8988T (cell line): Measurements from ENCODE around the gene POLD1.

Source experiments
- DNase-seq: peaks from one replicate; pipeline ENCODE4 v3.0.0; 2011

Gene POLD1

GRCh38 chr19:50419022-50419579 is 35.0 kb downstream of the POLD1 start:
- DNase-seq: no peak

- DNase-seq: no peak
Measured at GRCh38 chr19:50419580-50420035, 35.5 kb downstream of the POLD1 start.

- no peak for DNase-seq
Measured at GRCh38 chr19:50420127-50420526, 36.0 kb downstream of the POLD1 start.

GRCh38 chr19:50420808-50421207 is 36.7 kb downstream of the POLD1 start:
- no peak for DNase-seq

- no peak for DNase-seq
Measured at GRCh38 chr19:50422397-50423278, 38.5 kb downstream of the POLD1 start.

DNA sequence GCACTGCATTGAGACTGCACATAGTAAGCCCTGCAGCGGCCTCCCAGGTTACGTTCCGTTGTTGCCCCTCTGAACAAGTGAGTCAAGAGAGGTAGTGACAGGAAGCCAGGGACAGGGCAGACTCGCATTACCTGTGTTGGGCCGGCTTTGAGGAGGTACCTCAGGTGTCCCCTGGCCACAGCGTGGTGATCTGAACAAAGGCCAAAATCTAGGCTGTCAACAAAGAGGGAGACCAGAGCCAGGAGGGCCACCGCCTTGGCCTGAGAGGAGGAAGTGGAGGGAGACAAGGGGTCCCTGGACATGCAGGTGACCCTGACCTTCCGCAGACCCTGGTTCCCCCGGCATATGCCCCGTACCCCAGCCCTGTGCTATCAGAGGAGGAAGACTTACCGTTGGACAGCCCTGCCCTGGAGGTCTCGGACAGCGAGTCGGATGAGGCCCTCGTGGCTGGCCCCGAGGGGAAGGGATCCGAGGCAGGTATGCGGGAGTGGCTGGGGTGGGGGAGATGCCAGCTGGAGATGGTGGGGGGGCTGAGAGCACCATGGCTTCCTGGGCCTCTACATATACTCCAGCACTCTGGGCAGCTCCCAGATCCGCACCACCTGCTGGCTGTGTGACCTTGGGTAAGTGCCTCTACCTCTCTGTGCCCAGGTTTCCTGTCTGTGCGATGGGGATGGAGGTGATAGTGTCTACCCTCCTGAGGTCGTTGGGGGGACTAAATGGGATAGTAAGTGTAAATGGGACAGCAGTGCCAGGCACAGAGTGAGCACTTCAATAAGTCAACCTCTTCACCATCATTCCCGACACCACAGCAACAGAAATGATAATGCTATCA is 39.3 kb downstream of the POLD1 start:
- DNase-seq: no peak

GRCh38 chr19:50425581-50425980 is 41.4 kb downstream of the POLD1 start:
- no peak for DNase-seq

GRCh38 chr19:50427318-50427925 is 43.3 kb downstream of the POLD1 start:
- no peak for DNase-seq

DNA sequence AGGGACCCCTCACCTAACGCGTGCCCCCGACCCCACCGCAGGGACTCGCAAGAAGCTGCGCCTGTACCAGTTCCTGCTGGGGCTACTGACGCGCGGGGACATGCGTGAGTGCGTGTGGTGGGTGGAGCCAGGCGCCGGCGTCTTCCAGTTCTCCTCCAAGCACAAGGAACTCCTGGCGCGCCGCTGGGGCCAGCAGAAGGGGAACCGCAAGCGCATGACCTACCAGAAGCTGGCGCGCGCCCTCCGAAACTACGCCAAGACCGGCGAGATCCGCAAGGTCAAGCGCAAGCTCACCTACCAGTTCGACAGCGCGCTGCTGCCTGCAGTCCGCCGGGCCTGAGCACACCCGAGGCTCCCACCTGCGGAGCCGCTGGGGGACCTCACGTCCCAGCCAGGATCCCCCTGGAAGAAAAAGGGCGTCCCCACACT is 43.9 kb downstream of the POLD1 start:
- DNase-seq: no peak

- no peak for DNase-seq
Measured at GRCh38 chr19:50428772-50429463, 44.8 kb downstream of the POLD1 start.

GRCh38 chr19:50430888-50431342 is 46.8 kb downstream of the POLD1 start:
- no peak for DNase-seq

DNA sequence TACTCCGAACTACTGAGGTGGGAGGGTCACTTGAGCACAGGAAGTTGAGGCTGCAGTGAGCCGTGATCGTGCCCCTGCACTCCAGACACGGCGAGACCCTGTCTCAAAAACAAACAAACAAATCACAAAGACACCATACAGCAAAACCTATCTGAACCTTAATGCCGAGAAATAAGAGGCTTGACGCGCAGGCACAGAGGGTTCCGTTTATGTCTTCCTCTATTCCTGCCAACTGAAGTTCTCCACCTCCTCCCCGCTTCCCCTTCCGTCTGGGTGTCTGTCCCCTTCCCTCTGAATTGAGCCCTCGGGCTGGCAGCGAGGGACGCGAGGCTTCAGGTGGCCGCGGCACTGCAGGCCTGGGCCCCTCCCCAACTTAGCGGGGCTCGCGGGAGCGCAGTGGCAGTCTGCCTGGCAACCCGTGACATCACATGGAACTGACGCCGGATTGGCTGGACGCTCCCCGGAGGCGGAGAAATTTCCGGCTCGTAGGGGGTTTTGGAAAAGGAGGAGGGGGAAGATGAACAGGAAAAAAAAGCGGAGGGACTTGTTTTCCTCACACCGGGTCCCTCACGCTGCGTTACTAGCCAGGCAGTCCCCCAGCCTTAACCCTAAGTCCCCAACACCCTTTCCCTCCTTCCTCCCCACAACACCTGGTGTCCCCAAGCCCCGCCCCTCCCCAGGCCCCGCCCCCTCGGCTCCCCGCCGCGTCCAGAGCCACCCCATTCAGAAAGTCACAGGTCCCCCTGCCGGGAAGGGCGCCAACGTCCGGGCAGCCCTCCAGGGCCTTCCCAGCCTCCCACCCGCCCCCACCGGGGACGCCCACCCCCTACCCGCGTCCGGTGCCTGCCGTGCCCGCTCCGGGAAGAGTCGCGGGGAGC is 47.4 kb downstream of the POLD1 start:
- peak; percentile 60 for DNase-seq

DNA sequence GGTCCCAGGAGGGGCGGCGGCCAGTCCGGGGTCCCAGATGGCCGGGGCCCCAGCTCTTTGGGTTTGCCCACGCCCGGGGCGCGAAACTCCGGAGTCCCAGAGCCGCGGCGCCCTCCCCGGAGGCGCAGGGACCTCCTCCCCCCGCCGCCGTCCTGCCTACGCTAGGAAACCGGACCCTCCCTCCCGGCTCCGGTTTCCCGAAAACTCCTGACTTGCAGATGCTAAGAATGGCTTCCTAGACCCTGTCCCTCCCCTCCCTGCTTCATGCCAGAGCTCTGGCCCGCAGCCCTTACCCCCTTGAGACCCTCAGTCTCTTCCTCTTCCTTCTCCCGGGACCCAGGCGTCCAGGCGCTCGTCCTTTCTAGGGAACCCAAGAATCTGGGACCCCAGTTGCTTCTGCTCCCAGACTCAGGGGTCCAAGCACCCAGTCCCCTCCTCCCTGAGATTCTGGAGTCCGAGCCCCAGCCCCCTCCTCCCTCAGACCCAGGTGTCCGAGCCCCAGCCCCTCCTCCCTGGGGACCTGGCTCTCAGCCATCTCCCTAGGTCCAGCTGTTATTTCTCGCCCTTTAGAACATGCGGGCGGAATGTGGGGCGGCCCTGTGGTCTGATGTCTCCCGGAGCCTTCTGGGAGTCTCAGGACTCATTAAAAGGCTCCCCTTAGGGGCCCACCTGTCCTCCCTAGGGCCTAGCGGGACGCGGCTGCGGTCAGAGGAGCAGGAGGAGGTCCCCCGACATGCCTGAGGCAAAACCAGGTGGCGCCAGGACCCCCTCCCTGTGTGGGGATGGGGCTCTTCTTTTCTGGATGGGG is 48.3 kb downstream of the POLD1 start, which contains the start of gene MYBPC2:
Gene MYBPC2 (plus strand): TSS at position 672 of the 808 bp plus-strand sequence. CDS start 62 bp downstream, at position 734.
- DNase-seq: no peak

DNA sequence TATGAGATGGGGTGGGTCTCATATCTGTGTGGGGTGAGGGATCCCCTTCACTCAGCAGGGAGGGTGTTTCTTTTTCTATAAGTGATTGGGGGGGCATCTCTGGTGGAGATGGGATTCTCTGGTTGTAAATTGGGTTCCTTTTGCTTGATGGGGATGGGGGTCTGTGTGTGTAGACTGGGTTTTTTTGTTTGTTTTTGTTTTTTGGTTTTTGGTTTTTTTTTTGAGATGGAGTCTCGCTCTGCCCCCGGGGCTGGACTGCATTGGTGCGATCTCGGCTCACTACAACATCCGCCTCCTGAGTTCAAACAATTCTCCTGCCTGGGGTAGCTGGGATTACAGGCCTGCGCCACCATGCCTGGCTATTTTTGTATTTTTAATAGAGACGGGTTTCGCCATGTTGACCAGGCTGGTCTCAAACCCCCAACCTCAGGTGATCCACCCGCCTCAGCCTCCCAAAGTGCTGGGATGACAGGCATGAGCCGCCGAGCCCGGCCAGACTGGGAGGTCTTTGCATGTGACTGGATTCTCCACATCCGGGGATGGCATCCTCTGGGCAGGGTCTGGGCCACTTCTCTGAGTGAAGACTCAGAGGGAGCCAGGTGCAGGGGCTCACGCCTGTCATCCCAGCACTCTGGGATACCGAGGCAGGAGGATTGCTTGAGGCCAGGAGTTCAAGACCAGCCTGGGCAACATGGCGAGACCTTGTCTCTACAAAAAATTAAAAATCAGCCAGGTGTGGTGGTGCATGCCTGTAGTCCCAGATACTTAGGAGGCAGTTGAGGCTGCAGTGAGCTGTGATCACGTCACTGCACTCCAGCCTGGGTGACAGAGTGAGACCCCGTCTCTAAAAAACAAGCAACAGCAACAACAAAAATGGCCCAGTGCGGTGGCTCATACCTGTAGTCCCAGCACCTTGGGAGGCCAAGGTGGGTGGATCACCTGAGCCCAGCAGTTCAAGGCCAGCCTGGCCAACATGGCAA is 49.3 kb downstream of the POLD1 start:
- DNase-seq: no peak

GRCh38 chr19:50434525-50434924 is 50.4 kb downstream of the POLD1 start:
- DNase-seq: no peak

GRCh38 chr19:50435221-50435620 is 51.1 kb downstream of the POLD1 start:
- no peak for DNase-seq

GRCh38 chr19:50435627-50436026 is 51.5 kb downstream of the POLD1 start:
- DNase-seq: no peak

- DNase-seq: no peak
Measured at GRCh38 chr19:50437862-50438449, 53.8 kb downstream of the POLD1 start.
